Esophagus (tissue), 2 donors: Measurements from ENCODE around the gene APH1A. TPM values are rescaled to one million over a fixed set of nuclear protein-coding genes. Genes with fewer than 3 reads are reported as not detected.
"Not testable (repeated sequence)": the region's sequence is repeated elsewhere in the genome, so short reads cannot be mapped to it uniquely, and the experiment has no call there.

Experiments
- H3K27ac ChIP-seq, 2 donors: one replicate each; pipeline ENCODE4 v1.5.1; 2013; ENCODE audit warnings: low read depth in 2 of 2, mild to moderate bottlenecking in 2 of 2, inconsistent platforms in 1 of 2, low read length in 1 of 2, moderate library complexity in 1 of 2
- H3K27me3 ChIP-seq, 2 donors: one replicate each; pipeline ENCODE4 v1.6.1; 2013; ENCODE audit warnings: low read length in 2 of 2, control low read depth in 1 of 2, mild to moderate bottlenecking in 1 of 2; ENCODE audit not compliant: insufficient read depth in 2 of 2, control insufficient read depth in 1 of 2
- H3K36me3 ChIP-seq, 2 donors: one replicate each; pipeline ENCODE4 v1.6.1; 2013; ENCODE audit warnings: low read length in 1 of 2; ENCODE audit not compliant: control insufficient read depth in 2 of 2, insufficient read depth in 2 of 2
- H3K4me1 ChIP-seq, 2 donors: one replicate each; pipeline ENCODE4 v1.6.1; 2013; ENCODE audit warnings: low read length in 1 of 2; ENCODE audit not compliant: control insufficient read depth in 2 of 2, insufficient read depth in 2 of 2
- H3K4me3 ChIP-seq, 2 donors: one replicate each; pipeline ENCODE4 v1.5.1; 2013; ENCODE audit warnings: low read length in 2 of 2, mild to moderate bottlenecking in 2 of 2, low read depth in 1 of 2, moderate library complexity in 1 of 2
- H3K9me3 ChIP-seq, 2 donors: one replicate each; pipeline ENCODE4 v1.6.1; 2013; ENCODE audit warnings: mild to moderate bottlenecking in 2 of 2, low read depth in 1 of 2, low read length in 1 of 2, moderate library complexity in 1 of 2; ENCODE audit not compliant: control insufficient read depth in 2 of 2, insufficient read depth in 1 of 2
- WGBS, 2 donors: extraction: QIAGEN DNeasy Blood & Tissue Kit; methylation state at CpG; one replicate each; pipeline ENCODE4 v1.1.7; 2013; 5-methylcytosine and 5-hydroxymethylcytosine counted together
- polyA plus RNA-seq, 2 donors: library from polyadenylated mRNA; stranded (reverse); fragments of 200-250 nt; gene quantifications; one replicate each; pipeline ENCODE4 v1.2.3, GENCODE V29; 2013
- donor health status: healthy with polysubstance abuse.
- donor health status: Bipolar disorder and iron deficiency.

Gene APH1A
- polyA plus RNA-seq, 2 donors = 94.3 to 116 TPM

- no peaks in the 10 kb centered on the region for H3K27me3 ChIP-seq
- WGBS, 2 donors = 52 to 68% methylated on average over 12 to 13 of the region's 13 CpGs
Measured at GRCh38 chr1:150257624-150258585, 10.9 kb downstream of the APH1A start, which contains the start of gene CA14. TSS of gene CA14 (plus strand) at chr1:150257774. CDS start at chr1:150258129, 355 bp downstream.

GRCh38 chr1:150256554-150257341, 12.1 kb downstream of the APH1A start:
- Histone ChIP-seq H3K4me3 (no peak overlapping the region), H3K27me3 (no peaks in the 10 kb centered on the region), H3K9me3 (no peaks in the 10 kb centered on the region), H3K4me1 (peaks cover 2 to 3% of the 10 kb centered on the region in 2 donors), H3K27ac (no peak overlapping the region), H3K36me3 (no peaks in the 10 kb centered on the region)
- 33 to 34% methylated on average over 14 of the region's 14 CpGs for WGBS, 2 donors

More at GRCh38 chr1:150257624-150258585, 10.9 kb downstream of the APH1A start, which contains the start of gene CA14:
- H3K27ac ChIP-seq = no peak within 1 kb of the TSS
- no peak within 1 kb of the TSS for H3K4me3 ChIP-seq
- H3K36me3 ChIP-seq = no peaks in the 10 kb centered on the region
- H3K9me3 ChIP-seq = no peaks in the 10 kb centered on the region
- H3K4me1 ChIP-seq = peaks cover 2 to 3% of the 10 kb centered on the region in 2 donors

- WGBS, 2 donors = 0% methylated on average over 1 of the region's 1 CpG
- Histone ChIP-seq H3K4me3 (no peak overlapping the region), H3K27me3 (no peaks in the 10 kb centered on the region)
Measured at GRCh38 chr1:150256198-150256553, 12.6 kb downstream of the APH1A start.

GRCh38 chr1:150249936-150250335, 18.9 kb downstream of the APH1A start:
- H3K36me3 ChIP-seq = no peaks in the 10 kb centered on the region
- no peaks in the 10 kb centered on the region for H3K4me1 ChIP-seq
- WGBS, 2 donors = 78 to 81% methylated on average over 2 of the region's 2 CpGs
- no peak overlapping the region for H3K4me3 ChIP-seq
- H3K9me3 ChIP-seq = no peaks in the 10 kb centered on the region
- H3K27me3 ChIP-seq = no peaks in the 10 kb centered on the region
- H3K27ac ChIP-seq = no peak overlapping the region

More at GRCh38 chr1:150256198-150256553, 12.6 kb downstream of the APH1A start:
- peaks cover 2 to 3% of the 10 kb centered on the region in 2 donors for H3K4me1 ChIP-seq
- H3K27ac ChIP-seq = no peak overlapping the region
- H3K9me3 ChIP-seq = no peaks in the 10 kb centered on the region
- H3K36me3 ChIP-seq = no peaks in the 10 kb centered on the region

- WGBS, 2 donors = 84 to 85% methylated on average over 3 of the region's 3 CpGs
Measured at GRCh38 chr1:150243003-150243402, 25.8 kb downstream of the APH1A start.

GRCh38 chr1:150237746-150238145, 31.1 kb downstream of the APH1A start:
- no peak overlapping the region for H3K27ac ChIP-seq
- no peaks in the 10 kb centered on the region for H3K27me3 ChIP-seq
- H3K9me3 ChIP-seq = no peaks in the 10 kb centered on the region
- no peak overlapping the region for H3K4me3 ChIP-seq
- no peaks in the 10 kb centered on the region for H3K36me3 ChIP-seq
- WGBS, 2 donors = 94 to 95% methylated on average over 21 of the region's 21 CpGs
- H3K4me1 ChIP-seq = no peaks in the 10 kb centered on the region

More at GRCh38 chr1:150243003-150243402, 25.8 kb downstream of the APH1A start:
- Histone ChIP-seq H3K36me3 (no peaks in the 10 kb centered on the region), H3K4me1 (no peaks in the 10 kb centered on the region), H3K9me3 (no peaks in the 10 kb centered on the region), H3K27me3 (no peaks in the 10 kb centered on the region), H3K4me3 (no peak overlapping the region), H3K27ac (no peak overlapping the region)

- not testable (repeated sequence) for H3K4me3 ChIP-seq, H3K9me3 ChIP-seq, H3K36me3 ChIP-seq, H3K27ac ChIP-seq, H3K4me1 ChIP-seq, H3K27me3 ChIP-seq
- 93% methylated on average over 13 of the region's 13 CpGs for WGBS, 2 donors
Measured at GRCh38 chr1:150237176-150237575, 31.6 kb downstream of the APH1A start.

GRCh38 chr1:150236614-150237100, 32.2 kb downstream of the APH1A start:
- H3K27ac ChIP-seq = peak overlapping the region in 1 of 2 donors; percentile 62
- no peaks in the 10 kb centered on the region for H3K4me1 ChIP-seq
- H3K36me3 ChIP-seq = no peaks in the 10 kb centered on the region
- H3K9me3 ChIP-seq = no peaks in the 10 kb centered on the region
- H3K27me3 ChIP-seq = no peaks in the 10 kb centered on the region
- WGBS, 2 donors = 22 to 30% methylated on average over 10 of the region's 10 CpGs
- peak overlapping the region; percentile 52 to 89 for H3K4me3 ChIP-seq

GRCh38 chr1:150235852-150236613, 32.8 kb downstream of the APH1A start, which contains the start of gene ANP32E:
TSS of gene ANP32E (minus strand) at chr1:150236112. CDS start at chr1:150235786, 326 bp downstream.
- 0% methylated on average over 33 of the region's 33 CpGs for WGBS, 2 donors
- peak within 1 kb of the TSS; percentile 98 for H3K27ac ChIP-seq
- no peaks in the 10 kb centered on the region for H3K4me1 ChIP-seq
- peak within 1 kb of the TSS; percentile 85 to 89 for H3K4me3 ChIP-seq
- no peaks in the 10 kb centered on the region for H3K9me3 ChIP-seq
- H3K36me3 ChIP-seq = no peaks in the 10 kb centered on the region
- H3K27me3 ChIP-seq = no peaks in the 10 kb centered on the region
